Measurements from ENCODE around the gene CAB39.
A peak's percentile ranks its signal among the peaks of the same experiment; 100 is the strongest.

The CAB39 gene

DNA sequence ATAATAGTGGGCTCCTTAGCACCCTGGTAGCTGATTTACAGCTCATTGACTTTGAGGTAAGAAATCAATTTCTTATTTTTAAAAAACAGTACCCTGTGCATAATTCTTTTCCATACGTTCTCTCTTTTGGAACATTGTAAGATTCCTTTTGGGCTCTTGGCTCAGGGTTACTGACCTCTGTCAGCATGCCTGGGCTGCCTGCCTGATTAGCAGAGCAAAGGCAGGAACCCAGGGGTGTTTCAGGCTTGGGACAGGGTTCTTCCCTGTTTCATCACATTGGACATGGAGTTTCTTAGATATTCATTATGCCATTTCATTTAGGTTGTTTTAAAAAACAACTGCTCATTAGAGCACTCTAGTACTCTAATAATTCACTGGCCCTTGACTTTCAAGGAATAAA lies 78.3 kb downstream of the CAB39 start:
- no peak for DNase-seq (ENCODE audit: low read depth)
- TF ChIP-seq, protein P1, sequence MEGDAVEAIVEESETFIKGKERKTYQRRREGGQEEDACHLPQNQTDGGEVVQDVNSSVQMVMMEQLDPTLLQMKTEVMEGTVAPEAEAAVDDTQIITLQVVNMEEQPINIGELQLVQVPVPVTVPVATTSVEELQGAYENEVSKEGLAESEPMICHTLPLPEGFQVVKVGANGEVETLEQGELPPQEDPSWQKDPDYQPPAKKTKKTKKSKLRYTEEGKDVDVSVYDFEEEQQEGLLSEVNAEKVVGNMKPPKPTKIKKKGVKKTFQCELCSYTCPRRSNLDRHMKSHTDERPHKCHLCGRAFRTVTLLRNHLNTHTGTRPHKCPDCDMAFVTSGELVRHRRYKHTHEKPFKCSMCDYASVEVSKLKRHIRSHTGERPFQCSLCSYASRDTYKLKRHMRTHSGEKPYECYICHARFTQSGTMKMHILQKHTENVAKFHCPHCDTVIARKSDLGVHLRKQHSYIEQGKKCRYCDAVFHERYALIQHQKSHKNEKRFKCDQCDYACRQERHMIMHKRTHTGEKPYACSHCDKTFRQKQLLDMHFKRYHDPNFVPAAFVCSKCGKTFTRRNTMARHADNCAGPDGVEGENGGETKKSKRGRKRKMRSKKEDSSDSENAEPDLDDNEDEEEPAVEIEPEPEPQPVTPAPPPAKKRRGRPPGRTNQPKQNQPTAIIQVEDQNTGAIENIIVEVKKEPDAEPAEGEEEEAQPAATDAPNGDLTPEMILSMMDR (IDR thresholded peaks at IDR 0.05; ENCODE audit: control insufficient read depth, insufficient read depth, low read depth, low read length, missing control alignments): no peak
- no peak overlapping the region for H3K4me3 ChIP-seq (ENCODE audit: control insufficient read depth, low read depth, low read length)

DNA sequence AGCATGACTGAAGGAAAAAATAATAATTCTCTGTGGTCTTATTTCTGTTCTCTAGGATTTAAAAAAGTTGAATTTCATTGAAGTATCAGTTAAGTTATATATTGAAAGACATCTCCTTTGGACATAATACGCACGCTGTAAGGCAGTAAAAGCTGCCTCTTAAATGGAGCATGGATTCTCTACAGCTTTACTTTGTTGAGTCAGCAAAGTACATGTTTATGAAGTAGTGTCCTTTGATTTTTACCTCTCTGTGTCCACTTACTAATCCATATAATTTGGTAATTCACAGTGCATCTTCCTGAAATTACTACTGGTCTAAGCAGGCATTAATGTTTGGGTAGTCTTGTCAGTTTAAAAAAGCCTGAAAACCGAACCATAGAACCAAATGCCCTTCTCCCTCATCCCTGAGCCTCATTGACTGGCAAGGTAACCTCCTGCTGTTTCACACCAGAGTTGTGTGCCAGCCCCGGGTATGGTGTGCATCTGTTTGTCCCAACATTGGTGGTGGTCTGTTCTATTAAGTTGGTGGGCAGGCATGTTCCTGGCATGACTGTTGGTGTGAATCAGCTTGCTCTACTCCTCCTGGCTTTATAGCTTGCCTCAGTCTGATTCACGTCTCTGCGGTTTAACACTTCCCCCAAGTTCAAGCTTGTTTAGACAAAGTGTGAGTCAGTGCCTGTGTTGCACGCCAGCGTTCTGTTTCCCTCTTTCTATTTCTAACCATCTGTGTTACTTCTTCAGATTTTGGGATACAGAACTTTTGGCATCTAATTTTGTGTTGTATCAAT lies 81.1 kb downstream of the CAB39 start:
- TF ChIP-seq, protein P1 (IDR thresholded peaks at IDR 0.05; ENCODE audit: control insufficient read depth, insufficient read depth, low read depth, low read length, missing control alignments): no peak
- H3K4me3 ChIP-seq (ENCODE audit: control insufficient read depth, low read depth, low read length): no peak overlapping the region
- DNase-seq (ENCODE audit: low read depth): peak; percentile 98

DNA sequence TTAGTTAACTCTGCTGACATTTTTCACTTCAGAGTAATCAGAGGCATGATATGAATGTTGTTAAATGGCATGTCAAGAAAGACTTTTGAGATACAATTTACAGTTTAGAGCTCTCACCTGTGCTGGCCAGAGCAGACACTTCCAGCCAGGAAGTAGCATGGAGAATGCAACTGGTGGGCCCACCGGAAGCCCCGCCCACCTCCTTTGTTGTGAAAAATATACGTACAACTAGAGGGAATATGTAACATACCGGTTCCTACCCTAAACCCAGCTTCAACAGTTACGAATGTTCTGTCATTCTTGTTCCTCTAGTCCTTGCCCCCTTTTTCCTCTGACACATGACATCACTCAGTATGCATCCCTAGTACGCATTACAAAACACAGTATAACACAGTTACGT lies 81.9 kb downstream of the CAB39 start:
- no peak overlapping the region for H3K4me3 ChIP-seq (ENCODE audit: control insufficient read depth, low read depth, low read length)
- TF ChIP-seq, protein P1 (IDR thresholded peaks at IDR 0.05; ENCODE audit: control insufficient read depth, insufficient read depth, low read depth, low read length, missing control alignments): no peak
- DNase-seq (ENCODE audit: low read depth): no peak

DNA sequence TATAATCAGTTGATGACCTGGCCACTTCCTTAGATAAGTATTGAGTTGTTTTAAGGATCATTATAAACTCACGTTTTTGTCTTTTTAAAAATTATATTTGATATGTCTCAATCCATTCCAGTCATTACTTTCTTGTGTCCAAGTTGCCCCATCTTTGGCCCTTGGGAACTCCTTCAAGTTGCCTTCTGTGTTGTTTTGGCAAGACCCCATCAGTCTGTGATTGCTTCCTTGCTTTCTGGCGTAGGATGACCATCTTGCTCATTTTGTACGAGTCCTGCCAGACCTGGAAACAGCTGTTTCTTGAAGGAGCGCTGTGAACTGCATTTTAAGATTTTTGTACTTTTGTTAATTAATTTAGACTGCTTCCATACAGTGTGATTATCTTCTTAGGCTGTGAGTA lies 83.2 kb downstream of the CAB39 start:
- TF ChIP-seq, protein P1 (IDR thresholded peaks at IDR 0.05; ENCODE audit: control insufficient read depth, insufficient read depth, low read depth, low read length, missing control alignments): no peak
- no peak for DNase-seq (ENCODE audit: low read depth)
- H3K4me3 ChIP-seq (ENCODE audit: control insufficient read depth, low read depth, low read length): no peak overlapping the region

DNA sequence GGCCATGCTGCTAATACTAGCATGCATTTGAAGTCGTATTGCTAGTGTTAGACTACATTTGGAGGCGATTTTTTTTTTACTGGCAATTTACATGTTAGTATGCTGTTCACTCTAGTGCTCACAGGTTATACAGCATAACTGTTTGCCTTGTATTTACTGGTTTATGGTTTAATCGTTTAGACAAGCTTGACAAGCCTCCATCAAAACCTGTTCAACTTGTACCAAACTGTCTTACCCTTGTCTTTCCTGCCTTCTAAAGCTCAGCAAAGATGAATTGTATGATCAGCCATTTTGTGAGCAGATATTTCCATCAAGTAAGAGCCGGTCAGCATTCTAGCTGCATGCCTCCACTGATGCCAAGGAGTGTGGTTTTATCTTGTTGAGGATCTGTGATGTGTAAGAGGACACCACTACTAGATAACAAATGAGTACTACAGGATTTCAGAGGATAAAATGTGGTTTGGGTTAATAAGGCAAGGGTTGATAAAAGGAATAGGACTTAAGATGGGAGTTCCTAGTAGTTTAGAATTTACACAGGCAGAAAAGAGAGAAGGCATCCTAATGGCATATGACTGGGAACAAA lies 83.7 kb downstream of the CAB39 start:
- peak; percentile 79 for DNase-seq (ENCODE audit: low read depth)
- no peak overlapping the region for H3K4me3 ChIP-seq (ENCODE audit: control insufficient read depth, low read depth, low read length)
- TF ChIP-seq, protein P1 (IDR thresholded peaks at IDR 0.05; ENCODE audit: control insufficient read depth, insufficient read depth, low read depth, low read length, missing control alignments): no peak

DNA sequence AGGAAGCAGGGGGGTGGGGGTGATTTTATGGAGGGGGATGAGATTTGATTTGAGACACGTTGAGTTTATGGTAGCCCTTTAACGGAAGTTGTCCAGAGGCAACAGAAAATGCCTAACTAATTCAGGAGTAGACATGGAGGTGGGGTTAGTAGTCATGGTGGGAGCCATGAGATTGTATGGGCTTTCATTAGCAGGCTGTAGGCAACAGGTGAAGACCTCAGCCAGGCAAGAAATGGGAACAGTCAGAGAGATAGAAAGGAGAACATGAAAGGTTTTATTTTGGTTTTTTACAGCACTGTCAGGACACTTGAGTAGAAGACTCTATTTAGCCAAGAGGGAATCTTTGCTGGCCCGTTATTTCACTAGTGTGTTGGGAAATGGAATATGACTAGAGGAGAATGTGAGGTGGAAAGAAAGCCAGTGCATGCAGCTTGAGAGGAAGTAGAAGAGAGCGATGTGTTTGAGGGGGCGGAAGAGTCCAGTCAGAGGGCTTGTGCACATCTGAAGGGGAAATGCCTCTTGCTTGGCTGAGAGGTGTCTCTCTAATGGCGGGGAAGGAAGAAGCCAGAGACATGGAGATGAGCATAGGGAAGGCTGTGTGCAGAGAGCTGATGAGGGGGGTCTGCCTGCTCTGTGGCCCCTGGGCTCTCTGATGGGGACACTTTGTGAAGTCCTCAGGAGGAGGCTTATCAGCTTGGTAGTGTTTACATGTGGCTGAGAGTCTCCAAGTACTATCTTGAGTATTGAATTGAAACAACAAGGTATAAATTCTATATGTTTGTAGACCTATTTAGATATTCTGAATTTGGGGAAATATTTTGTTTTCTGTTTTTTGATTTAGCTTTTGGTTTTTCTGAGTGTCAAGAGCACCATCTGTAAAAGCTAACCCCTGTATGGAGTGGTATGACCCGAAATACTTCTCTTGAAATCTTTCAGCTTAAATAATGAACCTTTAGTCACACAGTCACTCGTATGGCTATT lies 85.2 kb downstream of the CAB39 start:
- TF ChIP-seq, protein P1 (IDR thresholded peaks at IDR 0.05; ENCODE audit: control insufficient read depth, insufficient read depth, low read depth, low read length, missing control alignments): no peak
- no peak for DNase-seq (ENCODE audit: low read depth)
- no peak overlapping the region for H3K4me3 ChIP-seq (ENCODE audit: control insufficient read depth, low read depth, low read length)
